ENCODE results near the gene KREMEN1.

- no peak for TF ChIP-seq CTCF (IDR thresholded peaks at IDR 0.05)
- no peak for TF ChIP-seq POLR2AphosphoS5 (IDR thresholded peaks at IDR 0.05)
Measured at GRCh38 chr22:29209624-29209929, 136.7 kb downstream of the KREMEN1 start.

Measured in upper lobe of left lung (tissue), 4 donors.